Neural cell (in vitro differentiated cells): ENCODE data around the gene OR6V1. TPM values are rescaled to one million over a fixed set of nuclear protein-coding genes. Genes with fewer than 3 reads are reported as not detected.

Source experiments
- H2AFZ ChIP-seq: fragments of 200-600, 300-800 bp; sonication (generic), shearing (Covaris generic); 2 replicates; pipeline ENCODE4 v1.6.0; 2014; ENCODE audit warnings: low read depth, mild to moderate bottlenecking, antibody characterized with exemption, low read length, moderate library complexity
- H3F3A ChIP-seq: fragments of 200-600 bp; shearing (Covaris generic); 2 replicates; pipeline ENCODE4 v1.6.1; 2016; ENCODE audit warnings: mild to moderate bottlenecking, moderate library complexity, mixed read lengths, antibody characterized with exemption, low read length; ENCODE audit not compliant: insufficient read depth, poor library complexity, severe bottlenecking
- H3K27ac ChIP-seq: fragments of 200-600, 300-800 bp; sonication (generic), shearing (Covaris generic); 2 replicates; pipeline ENCODE4 v1.5.1; 2014; ENCODE audit warnings: mild to moderate bottlenecking, low read length, moderate library complexity
- H3K27me3 ChIP-seq: fragments of 300-800, 200-600 bp; sonication (generic), shearing (Covaris generic); 2 replicates; pipeline ENCODE4 v1.6.0; 2014; ENCODE audit warnings: mild to moderate bottlenecking, low read depth, low read length, moderate library complexity; ENCODE audit not compliant: insufficient read depth
- H3K36me3 ChIP-seq: fragments of 300-800, 200-600 bp; sonication (generic), shearing (Covaris generic); 2 replicates; pipeline ENCODE4 v1.5.1; 2014; ENCODE audit warnings: mild to moderate bottlenecking, antibody characterized with exemption, low read length, moderate library complexity; ENCODE audit not compliant: insufficient read depth
- H3K4me2 ChIP-seq: fragments of 300-800, 200-600 bp; sonication (generic), shearing (Covaris generic); 2 replicates; pipeline ENCODE4 v1.6.0; 2014; ENCODE audit warnings: mild to moderate bottlenecking, low read length
- H3K4me3 ChIP-seq: fragments of 300-800, 200-600 bp; sonication (generic), shearing (Covaris generic); 2 replicates; pipeline ENCODE4 v1.5.1; 2014; ENCODE audit warnings: mild to moderate bottlenecking, low read length, moderate library complexity
- H3K79me2 ChIP-seq: fragments of 200-600 bp; shearing (Covaris generic); replicated peaks from 2 replicates; pipeline ENCODE4 v1.6.0; 2014; ENCODE audit warnings: mild to moderate bottlenecking, low read length, moderate library complexity; ENCODE audit not compliant: insufficient read depth
- H3K9ac ChIP-seq: fragments of 300-800, 200-600 bp; sonication (generic), shearing (Covaris generic); 2 replicates; pipeline ENCODE4 v1.6.1; 2016; ENCODE audit warnings: mild to moderate bottlenecking, low read length, mixed read lengths
- H3K9me2 ChIP-seq: fragments of 200-600 bp; shearing (Covaris generic); 2 replicates; pipeline ENCODE4 v1.6.1; 2016; ENCODE audit warnings: mild to moderate bottlenecking, low read length, mixed read lengths; ENCODE audit not compliant: insufficient read depth
- H3K9me3 ChIP-seq: fragments of 200-600, 300-800 bp; sonication (generic), shearing (Covaris generic); 2 replicates; pipeline ENCODE4 v1.6.1; 2016; ENCODE audit warnings: mild to moderate bottlenecking, mixed run types, low read length, moderate library complexity, mixed read lengths
- H4K20me1 ChIP-seq: fragments of 200-600 bp; shearing (Covaris generic); 2 replicates; pipeline ENCODE4 v1.6.1; 2016; ENCODE audit warnings: mild to moderate bottlenecking, mixed run types; ENCODE audit not compliant: insufficient read depth
- EP300 ChIP-seq: fragments of 450-650 bp; conservative IDR thresholded peaks from 2 replicates; pipeline ENCODE4 v1.6.1; 2014; ENCODE audit warnings: antibody characterized with exemption, mild to moderate bottlenecking, moderate library complexity; ENCODE audit not compliant: poor library complexity, severe bottlenecking
- EZH2 ChIP-seq: fragments of 200-600, 300-800 bp; shearing (Covaris generic), sonication (generic); IDR thresholded peaks from 2 replicates; pipeline ENCODE4 v1.6.1; 2014; ENCODE audit warnings: antibody characterized with exemption, low read length, borderline replicate concordance, mild to moderate bottlenecking; ENCODE audit not compliant: insufficient read depth, poor library complexity, severe bottlenecking
- POLR2AphosphoS5 ChIP-seq: IDR thresholded peaks from 2 replicates; pipeline ENCODE4 v1.6.1; 2012
- REST ChIP-seq: IDR thresholded peaks from 2 replicates; pipeline ENCODE4 v1.6.1; 2012; ENCODE audit warnings: borderline replicate concordance
- SMC3 ChIP-seq: fragments of 450-650 bp; conservative IDR thresholded peaks from 2 replicates; pipeline ENCODE4 v1.6.1; 2014; ENCODE audit warnings: antibody characterized with exemption, mild to moderate bottlenecking, moderate library complexity; ENCODE audit not compliant: poor library complexity
- TAF1 ChIP-seq: IDR thresholded peaks from 2 replicates; pipeline ENCODE4 v1.6.1; 2012; ENCODE audit warnings: low read depth
- polyA plus RNA-seq: library from polyadenylated mRNA; depleted of rRNA; stranded (reverse); fragments of >200 nt; gene quantifications from 2 replicates; pipeline ENCODE4 v1.2.3, GENCODE V29; 2014
- TF ChIP-seq, protein P1 (sequence below): fragments of 450-650 bp; IDR thresholded peaks from 2 replicates; pipeline ENCODE4 v1.5.1; 2014; ENCODE audit warnings: antibody characterized with exemption, mild to moderate bottlenecking, moderate library complexity; ENCODE audit not compliant: poor library complexity, severe bottlenecking

Gene OR6V1
- polyA plus RNA-seq, 1 donor from 2014 or later, result not detected

GRCh38 chr7:143055754-143056153 lies 3.6 kb downstream of the OR6V1 start:
- H4K20me1 ChIP-seq, result no peaks in the 10 kb centered on the region
- no peak overlapping the region for H3K27ac ChIP-seq
- H3K4me2 ChIP-seq, result no peak overlapping the region
- H3K9me3 ChIP-seq, result no peaks in the 10 kb centered on the region
- H2AFZ ChIP-seq, result no peak overlapping the region
- TF ChIP-seq, protein P1, sequence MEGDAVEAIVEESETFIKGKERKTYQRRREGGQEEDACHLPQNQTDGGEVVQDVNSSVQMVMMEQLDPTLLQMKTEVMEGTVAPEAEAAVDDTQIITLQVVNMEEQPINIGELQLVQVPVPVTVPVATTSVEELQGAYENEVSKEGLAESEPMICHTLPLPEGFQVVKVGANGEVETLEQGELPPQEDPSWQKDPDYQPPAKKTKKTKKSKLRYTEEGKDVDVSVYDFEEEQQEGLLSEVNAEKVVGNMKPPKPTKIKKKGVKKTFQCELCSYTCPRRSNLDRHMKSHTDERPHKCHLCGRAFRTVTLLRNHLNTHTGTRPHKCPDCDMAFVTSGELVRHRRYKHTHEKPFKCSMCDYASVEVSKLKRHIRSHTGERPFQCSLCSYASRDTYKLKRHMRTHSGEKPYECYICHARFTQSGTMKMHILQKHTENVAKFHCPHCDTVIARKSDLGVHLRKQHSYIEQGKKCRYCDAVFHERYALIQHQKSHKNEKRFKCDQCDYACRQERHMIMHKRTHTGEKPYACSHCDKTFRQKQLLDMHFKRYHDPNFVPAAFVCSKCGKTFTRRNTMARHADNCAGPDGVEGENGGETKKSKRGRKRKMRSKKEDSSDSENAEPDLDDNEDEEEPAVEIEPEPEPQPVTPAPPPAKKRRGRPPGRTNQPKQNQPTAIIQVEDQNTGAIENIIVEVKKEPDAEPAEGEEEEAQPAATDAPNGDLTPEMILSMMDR, result no peak
- TF ChIP-seq REST, result no peak
- no peak overlapping the region for H3K4me3 ChIP-seq
- H3K9ac ChIP-seq, result no peak overlapping the region
- no peaks in the 10 kb centered on the region for H3K79me2 ChIP-seq
- H3F3A ChIP-seq, result no peaks in the 10 kb centered on the region
- H3K27me3 ChIP-seq, result no peaks in the 10 kb centered on the region
- H3K9me2 ChIP-seq, result no peaks in the 10 kb centered on the region
- H3K36me3 ChIP-seq, result no peaks in the 10 kb centered on the region

DNA sequence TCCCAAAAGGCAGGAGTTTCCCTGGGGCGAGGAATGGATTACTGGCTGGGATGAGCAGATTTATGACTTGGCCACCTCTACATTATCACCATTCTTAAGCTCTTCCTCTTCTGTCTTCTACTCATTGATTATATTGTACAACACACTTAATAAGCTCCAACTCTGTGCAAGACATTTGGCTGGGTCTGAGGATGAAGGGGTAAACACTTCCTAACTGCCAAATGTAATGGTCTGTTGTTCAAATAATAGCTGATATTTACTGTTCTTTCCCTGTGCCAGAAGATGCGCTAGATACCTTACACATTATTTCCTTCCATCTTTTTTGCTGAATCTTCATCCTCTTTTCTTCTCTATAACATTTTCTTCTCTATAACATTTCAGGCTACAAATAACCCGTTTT lies 11.6 kb downstream of the OR6V1 start:
- no peaks in the 10 kb centered on the region for H3K79me2 ChIP-seq
- no peak overlapping the region for H3K27ac ChIP-seq
- no peak overlapping the region for H3K4me2 ChIP-seq
- no peaks in the 10 kb centered on the region for H3K36me3 ChIP-seq
- H4K20me1 ChIP-seq, result no peaks in the 10 kb centered on the region
- TF ChIP-seq EZH2, result no peak
- TF ChIP-seq EP300, result no peak
- TF ChIP-seq, protein P1, result no peak
- no peak for TF ChIP-seq TAF1
- no peak for TF ChIP-seq SMC3
- TF ChIP-seq REST, result no peak
- TF ChIP-seq POLR2AphosphoS5, result no peak
- no peak overlapping the region for H2AFZ ChIP-seq
- H3F3A ChIP-seq, result no peaks in the 10 kb centered on the region
- H3K9me3 ChIP-seq, result no peaks in the 10 kb centered on the region
- H3K9me2 ChIP-seq, result no peaks in the 10 kb centered on the region
- H3K9ac ChIP-seq, result no peak overlapping the region
- H3K4me3 ChIP-seq, result no peak overlapping the region
- no peaks in the 10 kb centered on the region for H3K27me3 ChIP-seq
